ENCODE measurements around the gene RASAL3.

DNA sequence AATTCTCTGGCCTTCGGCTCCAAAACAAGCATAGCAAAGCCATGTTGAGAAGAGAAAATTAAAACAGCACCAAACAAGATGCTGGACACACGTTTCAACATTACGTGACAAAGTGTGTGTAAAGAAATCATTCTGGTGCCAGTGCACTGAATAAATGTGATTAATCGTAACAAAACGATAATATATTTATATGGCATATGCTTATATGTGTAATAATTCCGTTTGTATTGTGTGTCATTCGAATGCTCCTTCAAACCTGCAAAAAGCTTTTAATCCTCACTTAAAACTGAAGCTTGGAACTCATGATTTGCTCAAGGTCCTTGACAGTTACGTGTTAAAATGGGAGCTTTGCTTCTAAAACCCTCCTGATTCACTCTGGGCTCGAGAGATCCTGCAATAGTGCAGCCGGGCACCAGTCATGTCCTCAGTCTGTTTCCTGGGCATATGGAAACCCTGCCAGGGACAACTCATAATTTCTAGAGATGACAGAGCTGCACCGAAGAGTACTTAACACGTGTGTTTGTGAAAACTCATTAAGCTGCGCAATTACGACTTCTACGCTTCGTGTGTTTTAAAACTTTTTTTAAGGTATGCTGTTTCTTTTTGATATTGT, 44.8 kb downstream of the RASAL3 start:
- TF ChIP-seq, protein P1, sequence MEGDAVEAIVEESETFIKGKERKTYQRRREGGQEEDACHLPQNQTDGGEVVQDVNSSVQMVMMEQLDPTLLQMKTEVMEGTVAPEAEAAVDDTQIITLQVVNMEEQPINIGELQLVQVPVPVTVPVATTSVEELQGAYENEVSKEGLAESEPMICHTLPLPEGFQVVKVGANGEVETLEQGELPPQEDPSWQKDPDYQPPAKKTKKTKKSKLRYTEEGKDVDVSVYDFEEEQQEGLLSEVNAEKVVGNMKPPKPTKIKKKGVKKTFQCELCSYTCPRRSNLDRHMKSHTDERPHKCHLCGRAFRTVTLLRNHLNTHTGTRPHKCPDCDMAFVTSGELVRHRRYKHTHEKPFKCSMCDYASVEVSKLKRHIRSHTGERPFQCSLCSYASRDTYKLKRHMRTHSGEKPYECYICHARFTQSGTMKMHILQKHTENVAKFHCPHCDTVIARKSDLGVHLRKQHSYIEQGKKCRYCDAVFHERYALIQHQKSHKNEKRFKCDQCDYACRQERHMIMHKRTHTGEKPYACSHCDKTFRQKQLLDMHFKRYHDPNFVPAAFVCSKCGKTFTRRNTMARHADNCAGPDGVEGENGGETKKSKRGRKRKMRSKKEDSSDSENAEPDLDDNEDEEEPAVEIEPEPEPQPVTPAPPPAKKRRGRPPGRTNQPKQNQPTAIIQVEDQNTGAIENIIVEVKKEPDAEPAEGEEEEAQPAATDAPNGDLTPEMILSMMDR (IDR thresholded peaks at IDR 0.05; ENCODE audit: low read depth, low read length): no peak
- TF ChIP-seq EZH2phosphoT487 (IDR thresholded peaks at IDR 0.05; ENCODE audit: low read depth): no peak
